Erythroblast (primary cell): ENCODE results near the gene PATJ.
"Not testable (repeated sequence)": the region's sequence is repeated elsewhere in the genome, so short reads cannot be mapped to it uniquely, and the experiment has no call there.

Source experiments
- GATA1 ChIP-seq: IDR thresholded peaks from 2 replicates; pipeline ENCODE4 v1.6.1; 2011; ENCODE audit warnings: low read depth, mild to moderate bottlenecking, control low read depth, low read length, moderate library complexity
- POLR2A ChIP-seq: IDR thresholded peaks from 2 replicates; pipeline ENCODE4 v1.6.1; 2011; ENCODE audit warnings: mild to moderate bottlenecking, low read length

DNA sequence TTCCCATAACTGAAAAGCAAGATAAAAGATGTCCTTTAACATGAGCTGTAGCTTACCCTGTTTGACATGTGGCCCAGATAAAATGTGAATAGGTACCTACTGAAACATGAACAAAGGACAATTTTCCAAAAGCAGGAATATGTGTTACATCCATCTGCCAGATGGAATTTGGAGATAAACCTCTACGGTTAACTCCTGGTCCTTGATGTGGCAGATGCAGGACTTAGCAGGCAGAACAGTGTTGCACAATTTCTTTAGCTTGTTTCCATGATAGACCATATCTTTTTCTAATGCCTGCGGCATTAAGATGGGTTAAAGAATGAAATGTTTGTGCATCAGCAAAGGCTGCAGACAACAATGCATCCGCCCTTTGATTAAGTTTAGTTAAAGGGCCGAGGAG, 437.8 kb downstream of the PATJ start:
- TF ChIP-seq POLR2A, GATA1: not testable (repeated sequence)
